ENCODE results near the gene CEP128. TPM values are rescaled to one million over a fixed set of nuclear protein-coding genes. Genes with fewer than 3 reads are reported as not detected.

The CEP128 gene
- total RNA-seq, 1 experiment from 2014 or later, result 27.3 TPM

DNA sequence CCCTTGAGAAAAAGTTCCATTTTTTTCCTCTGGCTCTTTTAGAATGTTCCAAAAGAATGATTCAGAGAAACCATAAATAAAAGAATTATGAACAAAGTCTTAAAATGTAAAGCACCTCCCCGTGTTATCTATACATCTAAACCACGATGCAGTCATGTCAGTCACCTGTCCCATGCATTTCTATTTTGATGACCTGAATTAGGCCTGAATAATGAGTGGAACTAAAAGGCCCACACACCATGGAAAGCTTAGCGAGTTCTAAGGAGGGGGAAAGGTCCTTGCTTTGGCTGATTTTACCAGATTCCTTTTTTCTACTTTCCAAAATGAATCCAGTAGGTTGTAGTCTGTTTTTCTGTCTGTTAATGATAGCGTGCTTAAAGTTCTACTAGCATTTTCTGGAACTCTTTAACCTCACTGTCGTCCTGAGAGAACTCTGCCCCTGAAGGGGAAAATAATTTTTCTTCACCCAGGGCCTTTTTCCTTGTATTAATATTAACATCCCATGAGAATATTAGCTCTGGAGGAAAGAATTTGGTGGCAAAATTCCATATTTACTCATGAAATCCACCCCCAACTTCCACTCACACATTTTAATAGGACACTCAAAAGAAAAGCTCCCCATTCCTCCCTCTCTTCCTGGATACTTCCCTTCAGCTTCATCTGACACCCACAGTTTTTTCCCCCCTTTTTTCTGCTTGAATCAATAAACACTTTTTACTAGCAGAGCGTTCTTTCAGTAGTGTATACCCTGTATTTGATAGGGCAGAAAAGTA is 464.0 kb downstream of the CEP128 start:
- H3K27ac ChIP-seq (ENCODE audit: low read depth, low read length, poor library complexity, severe bottlenecking), result no peak overlapping the region
- DNase-seq (ENCODE audit: low spot score), result no peak
- H3K36me3 ChIP-seq (ENCODE audit: insufficient read depth, low read length, poor library complexity, severe bottlenecking), result no peaks in the 10 kb centered on the region
- CTCF ChIA-PET, result no interaction called here
- no peaks in the 10 kb centered on the region for H3K9me3 ChIP-seq (ENCODE audit: low read depth, low read length, poor library complexity, severe bottlenecking)
- intact Hi-C loops (cut with micrococcal nuclease; ENCODE audit: unreplicated experiment), result no loop called here
- no peaks in the 10 kb centered on the region for H3K27me3 ChIP-seq (replicated peaks; ENCODE audit: insufficient read depth, low read depth, low read length, poor library complexity)
- H3K4me3 ChIP-seq (ENCODE audit: low read depth, low read length, poor library complexity, severe bottlenecking), result no peak overlapping the region
- POLR2A ChIA-PET (ENCODE audit: low non-redundant PET), result no interaction called here
- TF ChIP-seq, protein P1, sequence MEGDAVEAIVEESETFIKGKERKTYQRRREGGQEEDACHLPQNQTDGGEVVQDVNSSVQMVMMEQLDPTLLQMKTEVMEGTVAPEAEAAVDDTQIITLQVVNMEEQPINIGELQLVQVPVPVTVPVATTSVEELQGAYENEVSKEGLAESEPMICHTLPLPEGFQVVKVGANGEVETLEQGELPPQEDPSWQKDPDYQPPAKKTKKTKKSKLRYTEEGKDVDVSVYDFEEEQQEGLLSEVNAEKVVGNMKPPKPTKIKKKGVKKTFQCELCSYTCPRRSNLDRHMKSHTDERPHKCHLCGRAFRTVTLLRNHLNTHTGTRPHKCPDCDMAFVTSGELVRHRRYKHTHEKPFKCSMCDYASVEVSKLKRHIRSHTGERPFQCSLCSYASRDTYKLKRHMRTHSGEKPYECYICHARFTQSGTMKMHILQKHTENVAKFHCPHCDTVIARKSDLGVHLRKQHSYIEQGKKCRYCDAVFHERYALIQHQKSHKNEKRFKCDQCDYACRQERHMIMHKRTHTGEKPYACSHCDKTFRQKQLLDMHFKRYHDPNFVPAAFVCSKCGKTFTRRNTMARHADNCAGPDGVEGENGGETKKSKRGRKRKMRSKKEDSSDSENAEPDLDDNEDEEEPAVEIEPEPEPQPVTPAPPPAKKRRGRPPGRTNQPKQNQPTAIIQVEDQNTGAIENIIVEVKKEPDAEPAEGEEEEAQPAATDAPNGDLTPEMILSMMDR (conservative IDR thresholded peaks at IDR 0.05; ENCODE audit: low read depth, low read length), result no peak
- no peak for TF ChIP-seq EZH2 (IDR thresholded peaks at IDR 0.05; ENCODE audit: borderline replicate concordance, low read depth, low read length, poor library complexity, severe bottlenecking)
- no TSS peak for BruUV-seq (replicated peaks)
- no peaks in the 10 kb centered on the region for H3K4me1 ChIP-seq (ENCODE audit: insufficient read depth, low read length, poor library complexity, severe bottlenecking)

DNA sequence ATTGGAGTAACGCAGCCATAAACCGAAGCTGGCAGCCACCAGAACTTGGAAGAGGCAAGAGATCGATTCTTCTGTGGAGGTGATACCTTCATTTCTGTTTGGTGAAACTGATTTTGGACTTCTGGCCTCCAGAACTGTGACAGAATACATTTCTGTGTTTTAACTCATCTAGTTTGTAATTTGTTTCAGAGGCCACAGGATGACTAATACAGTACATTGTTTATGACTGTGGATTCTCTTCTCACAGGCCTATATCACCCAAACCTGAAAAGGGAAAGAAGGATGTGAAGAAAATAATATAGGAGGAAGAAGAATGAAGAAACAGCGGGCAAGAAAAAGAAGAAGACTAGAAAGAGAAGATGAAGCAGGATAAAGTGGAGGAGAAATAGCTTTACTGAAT is 466.5 kb downstream of the CEP128 start:
- Histone ChIP-seq H3K9me3 (ENCODE audit: low read depth, low read length, poor library complexity, severe bottlenecking) (no peaks in the 10 kb centered on the region), H3K4me3 (ENCODE audit: low read depth, low read length, poor library complexity, severe bottlenecking) (no peak overlapping the region), H3K36me3 (ENCODE audit: insufficient read depth, low read length, poor library complexity, severe bottlenecking) (no peaks in the 10 kb centered on the region), H3K27me3 (replicated peaks; ENCODE audit: insufficient read depth, low read depth, low read length, poor library complexity) (no peaks in the 10 kb centered on the region), H3K27ac (ENCODE audit: low read depth, low read length, poor library complexity, severe bottlenecking) (no peak overlapping the region), H3K4me1 (ENCODE audit: insufficient read depth, low read length, poor library complexity, severe bottlenecking) (no peaks in the 10 kb centered on the region)
- no peak for TF ChIP-seq EZH2 (IDR thresholded peaks at IDR 0.05; ENCODE audit: borderline replicate concordance, low read depth, low read length, poor library complexity, severe bottlenecking)
- TF ChIP-seq, protein P1 (conservative IDR thresholded peaks at IDR 0.05; ENCODE audit: low read depth, low read length), result no peak
- intact Hi-C loops (cut with micrococcal nuclease; ENCODE audit: unreplicated experiment), result no loop called here
- no TSS peak for BruUV-seq (replicated peaks)
- CTCF ChIA-PET, result no interaction called here
- no peak for DNase-seq (ENCODE audit: low spot score)
- POLR2A ChIA-PET (ENCODE audit: low non-redundant PET), result no interaction called here

DNA sequence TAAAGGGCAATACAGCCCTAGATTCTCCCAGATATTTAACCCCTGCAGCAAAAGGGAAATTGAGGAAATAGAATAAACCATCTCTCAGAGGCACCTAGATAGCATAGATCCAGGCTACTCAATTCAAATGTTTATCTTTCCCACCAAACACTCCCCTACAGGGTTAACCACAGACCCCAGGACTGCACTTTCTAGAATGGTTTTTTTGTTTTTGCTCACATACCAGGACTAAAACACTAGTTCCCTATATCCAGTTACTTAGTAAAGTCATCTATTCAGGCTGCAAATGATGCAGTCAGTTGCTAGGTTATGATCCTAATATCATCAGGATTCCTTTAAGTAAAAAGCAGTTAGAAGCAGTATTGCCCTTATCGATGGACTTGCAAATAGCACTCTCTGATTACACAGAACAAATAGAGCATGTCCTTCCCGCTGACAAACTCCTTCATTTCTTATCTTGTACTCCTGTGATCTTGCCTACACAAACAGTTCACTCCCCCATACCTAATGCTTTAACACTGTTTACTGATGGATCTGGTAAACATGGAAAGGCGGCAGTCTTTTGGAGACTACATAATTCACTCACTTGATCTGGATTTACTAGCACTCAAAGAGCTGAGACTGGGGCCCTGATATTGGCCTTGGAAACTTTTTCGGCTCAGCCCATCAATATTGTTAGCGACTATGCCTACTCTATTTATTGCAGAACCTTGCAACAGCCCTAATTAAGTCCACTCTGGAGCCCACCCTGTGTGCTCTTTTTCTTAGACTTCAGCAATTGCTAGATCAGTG is 473.0 kb downstream of the CEP128 start:
- TF ChIP-seq, protein P1 (conservative IDR thresholded peaks at IDR 0.05; ENCODE audit: low read depth, low read length), result no peak
- no peak for TF ChIP-seq EZH2 (IDR thresholded peaks at IDR 0.05; ENCODE audit: borderline replicate concordance, low read depth, low read length, poor library complexity, severe bottlenecking)
- H3K27ac ChIP-seq (ENCODE audit: low read depth, low read length, poor library complexity, severe bottlenecking), result no peak overlapping the region
- no peak overlapping the region for H3K4me3 ChIP-seq (ENCODE audit: low read depth, low read length, poor library complexity, severe bottlenecking)
- ChIA-PET CTCF (no interaction called here), POLR2A (ENCODE audit: low non-redundant PET) (no interaction called here)
- H3K36me3 ChIP-seq (ENCODE audit: insufficient read depth, low read length, poor library complexity, severe bottlenecking), result no peaks in the 10 kb centered on the region
- no peak for DNase-seq (ENCODE audit: low spot score)
- H3K4me1 ChIP-seq (ENCODE audit: insufficient read depth, low read length, poor library complexity, severe bottlenecking), result no peaks in the 10 kb centered on the region
- H3K27me3 ChIP-seq (replicated peaks; ENCODE audit: insufficient read depth, low read depth, low read length, poor library complexity), result no peaks in the 10 kb centered on the region
- intact Hi-C loops (cut with micrococcal nuclease; ENCODE audit: unreplicated experiment), result no loop called here
- no peaks in the 10 kb centered on the region for H3K9me3 ChIP-seq (ENCODE audit: low read depth, low read length, poor library complexity, severe bottlenecking)
- BruUV-seq (replicated peaks), result no TSS peak

Data from A673 (cell line).